AG10803 (cell line): ENCODE results near the gene STX11.

ENCODE experiments used
- DNase-seq: peaks from one replicate; pipeline ENCODE4 v3.0.0; 2010; ENCODE audit warnings: low read depth
- H3K4me3 ChIP-seq: 2 replicates; pipeline ENCODE4 v1.5.1; 2011; ENCODE audit warnings: mild to moderate bottlenecking, low read length, control low read depth
- CTCF ChIP-seq: conservative IDR thresholded peaks from 2 replicates; pipeline ENCODE4 v1.5.1; 2011; ENCODE audit warnings: mild to moderate bottlenecking, low read length, control low read depth, inconsistent platforms

STX11 gene

GRCh38 chr6:144113366-144113765, 37.0 kb upstream of the STX11 start:
- H3K4me3 ChIP-seq, result no peak overlapping the region
- TF ChIP-seq CTCF, result no peak
- no peak for DNase-seq

- DNase-seq, result no peak
- H3K4me3 ChIP-seq, result no peak overlapping the region
- TF ChIP-seq CTCF, result no peak
These were observed 35.1 kb upstream of the STX11 start for GRCh38 chr6:144115219-144115618.

- no peak for TF ChIP-seq CTCF
- no peak overlapping the region for H3K4me3 ChIP-seq
- no peak for DNase-seq
These were observed 30.9 kb upstream of the STX11 start for GRCh38 chr6:144119376-144119775.

GRCh38 chr6:144122861-144123260, 27.5 kb upstream of the STX11 start:
- DNase-seq, result no peak
- TF ChIP-seq CTCF, result no peak
- H3K4me3 ChIP-seq, result no peak overlapping the region

GRCh38 chr6:144123421-144123820, 26.9 kb upstream of the STX11 start:
- DNase-seq, result no peak
- TF ChIP-seq CTCF, result no peak

GRCh38 chr6:144123836-144124235, 26.5 kb upstream of the STX11 start:
- H3K4me3 ChIP-seq, result no peak overlapping the region
- no peak for DNase-seq
- no peak for TF ChIP-seq CTCF

More at GRCh38 chr6:144123421-144123820, 26.9 kb upstream of the STX11 start:
- H3K4me3 ChIP-seq, result no peak overlapping the region

- DNase-seq, result no peak
- no peak overlapping the region for H3K4me3 ChIP-seq
- no peak for TF ChIP-seq CTCF
These were observed 23.2 kb upstream of the STX11 start for GRCh38 chr6:144127097-144127496.
